H4 (cell line): ENCODE measurements around the gene ADRA2C. TPM values are rescaled to one million over a fixed set of nuclear protein-coding genes. Genes with fewer than 3 reads are reported as not detected.

Experiments
- DNase-seq: peaks from one replicate; pipeline ENCODE4 v3.0.0-alpha.2; 2015; ENCODE audit warnings: low spot score
- total RNA-seq: library from RNA; depleted of rRNA; stranded (reverse); fragments of >200 nt; shearing (Covaris generic); gene quantifications from 2 replicates; pipeline ENCODE4 v1.2.3, GENCODE V29; 2014

Gene ADRA2C
- total RNA-seq, 1 experiment from 2014 or later = 1.7 TPM

GRCh38 chr4:3756343-3757059 lies 9.7 kb upstream of the ADRA2C start:
- no peak for DNase-seq

GRCh38 chr4:3759236-3759635 lies 6.9 kb upstream of the ADRA2C start:
- DNase-seq = no peak

GRCh38 chr4:3760346-3760745 lies 5.8 kb upstream of the ADRA2C start:
- DNase-seq = no peak

- no peak for DNase-seq
Observed at GRCh38 chr4:3760841-3761240, 5.3 kb upstream of the ADRA2C start.

- DNase-seq = no peak
Observed at GRCh38 chr4:3762264-3762663, 3.9 kb upstream of the ADRA2C start.

GRCh38 chr4:3762753-3763549 lies 3.2 kb upstream of the ADRA2C start:
- DNase-seq = no peak

GRCh38 chr4:3765271-3766035 lies 732 bp upstream of the ADRA2C start:
- DNase-seq = no peak

GRCh38 chr4:3766785-3767569 lies 792 bp downstream of the ADRA2C start:
- DNase-seq = no peak

- no peak for DNase-seq
Observed at GRCh38 chr4:3767570-3768288, 1.5 kb downstream of the ADRA2C start.

GRCh38 chr4:3768842-3769641 lies 2.9 kb downstream of the ADRA2C start:
- DNase-seq = no peak

GRCh38 chr4:3769642-3770184 lies 3.5 kb downstream of the ADRA2C start:
- DNase-seq = no peak

GRCh38 chr4:3770323-3771163 lies 4.4 kb downstream of the ADRA2C start:
- DNase-seq = no peak

GRCh38 chr4:3771164-3771809 lies 5.1 kb downstream of the ADRA2C start:
- DNase-seq = no peak

- DNase-seq = no peak
Observed at GRCh38 chr4:3771939-3772495, 5.8 kb downstream of the ADRA2C start.

- DNase-seq = no peak
Observed at GRCh38 chr4:3772632-3773031, 6.4 kb downstream of the ADRA2C start.

GRCh38 chr4:3773552-3774001 lies 7.4 kb downstream of the ADRA2C start:
- no peak for DNase-seq

- DNase-seq = no peak
Observed at GRCh38 chr4:3774253-3774883, 8.2 kb downstream of the ADRA2C start.

- DNase-seq = no peak
Observed at GRCh38 chr4:3775005-3775404, 8.8 kb downstream of the ADRA2C start.
